Activated CD8-positive, alpha-beta memory T cell treated with anti-CD3 and anti-CD28 coated beads, Interleukin-2, amount 10 ng/mL, durations not matched to agents 7 days and 5 days (primary cell): Measurements from ENCODE around the gene SEPTIN1. TPM values are rescaled to one million over a fixed set of nuclear protein-coding genes. Genes with fewer than 3 reads are reported as not detected.

ENCODE experiments used
- ATAC-seq: fragments of 150-1000 bp; cut with Tn5 transposase; one replicate; pipeline ENCODE4 v1.10.0; 2021; ENCODE audit warnings: moderate library complexity
- CTCF ChIA-PET: fragments of 350-600 bp; sonication (Branson Sonifier 250); formaldehyde crosslinking; loops from one replicate; lab custom pipeline; 2021; ENCODE audit warnings: antibody characterized with exemption; lab: Charles Lee
- DNase-seq: peaks from one replicate; pipeline ENCODE4 v3.0.0-alpha.2; 2020
- H3K27ac Mint-ChIP-seq: one replicate; pipeline ENCODE4 v1.8.0; 2021; ENCODE audit warnings: mild to moderate bottlenecking, mixed read lengths
- H3K27me3 Mint-ChIP-seq: one replicate; pipeline ENCODE4 v1.8.0; 2021; ENCODE audit warnings: mixed read lengths
- H3K36me3 Mint-ChIP-seq: one replicate; pipeline ENCODE4 v1.8.0; 2021; ENCODE audit warnings: mild to moderate bottlenecking, mixed read lengths
- H3K4me1 Mint-ChIP-seq: one replicate; pipeline ENCODE4 v1.8.0; 2021; ENCODE audit warnings: mixed read lengths
- H3K4me3 Mint-ChIP-seq: one replicate; pipeline ENCODE4 v1.8.0; 2021; ENCODE audit warnings: mild to moderate bottlenecking, moderate library complexity, mixed read lengths
- H3K9me3 Mint-ChIP-seq: one replicate; pipeline ENCODE4 v1.8.0; 2022; ENCODE audit warnings: low read depth, mixed read lengths
- total RNA-seq, 2 experiments: library from RNA; stranded (reverse); gene quantifications; one replicate each; pipeline ENCODE4 v1.2.3, GENCODE V29; 2021

Gene SEPTIN1
- total RNA-seq, 2 experiments from 2014 or later: 259 to 278 TPM

GRCh38 chr16:30378236-30379157 is 3.9 kb downstream of the SEPTIN1 start:
- H3K36me3 Mint-ChIP-seq: peaks cover 19% of the 10 kb centered on the region

GRCh38 chr16:30377812-30378235 is 4.5 kb downstream of the SEPTIN1 start:
- Mint-ChIP-seq H3K4me1 (peaks cover 40% of the 10 kb centered on the region), H3K36me3 (peaks cover 19% of the 10 kb centered on the region), H3K9me3 (no peaks in the 10 kb centered on the region), H3K4me3 (peak overlapping the region; percentile 88), H3K27me3 (no peaks in the 10 kb centered on the region), H3K27ac (peak overlapping the region; percentile 100)
- CTCF ChIA-PET: interaction anchor here (0.6 to 1.3 kb wide), 6 partner anchors 22 to 248 kb away, joined by 3 to 9 read pairs (median 4); partner anchors contain the start of gene ZNF771
- ATAC-seq: peak; percentile 40
- DNase-seq: peak; percentile 93

More at GRCh38 chr16:30378236-30379157, 3.9 kb downstream of the SEPTIN1 start:
- ATAC-seq: peak; percentile 87
- H3K4me1 Mint-ChIP-seq: peaks cover 45% of the 10 kb centered on the region
- CTCF ChIA-PET: interaction anchor here (0.6 to 1.3 kb wide), 6 partner anchors 21 to 247 kb away, joined by 3 to 9 read pairs (median 4); partner anchors contain the start of gene ZNF771
- peak; percentile 99 for DNase-seq
- H3K4me3 Mint-ChIP-seq: peak overlapping the region; percentile 88
- H3K27me3 Mint-ChIP-seq: no peaks in the 10 kb centered on the region
- H3K27ac Mint-ChIP-seq: peak overlapping the region; percentile 100
- H3K9me3 Mint-ChIP-seq: no peaks in the 10 kb centered on the region

- CTCF ChIA-PET: interaction anchor here (0.7 to 1.3 kb wide), 4 partner anchors 23 to 234 kb away, joined by 3 to 9 read pairs (median 4); partner anchors contain the start of gene ZNF771
- DNase-seq: no peak
- no peak for ATAC-seq
- peak overlapping the region; percentile 88 for H3K4me3 Mint-ChIP-seq
- peaks cover 37% of the 10 kb centered on the region for H3K4me1 Mint-ChIP-seq
- no peaks in the 10 kb centered on the region for H3K9me3 Mint-ChIP-seq
- peak overlapping the region; percentile 100 for H3K27ac Mint-ChIP-seq
- peaks cover 19% of the 10 kb centered on the region for H3K36me3 Mint-ChIP-seq
- no peaks in the 10 kb centered on the region for H3K27me3 Mint-ChIP-seq
Measured at GRCh38 chr16:30377050-30377811, 5.1 kb downstream of the SEPTIN1 start.

GRCh38 chr16:30376461-30376902 is 5.9 kb downstream of the SEPTIN1 start:
- no peaks in the 10 kb centered on the region for H3K9me3 Mint-ChIP-seq
- H3K36me3 Mint-ChIP-seq: peaks cover 17% of the 10 kb centered on the region
- H3K4me3 Mint-ChIP-seq: no peak overlapping the region
- peak overlapping the region; percentile 100 for H3K27ac Mint-ChIP-seq
- CTCF ChIA-PET: no interaction called here
- H3K27me3 Mint-ChIP-seq: no peaks in the 10 kb centered on the region
- peaks cover 42% of the 10 kb centered on the region for H3K4me1 Mint-ChIP-seq
- no peak for ATAC-seq
- no peak for DNase-seq

- no peak for DNase-seq
- Mint-ChIP-seq H3K27me3 (no peaks in the 10 kb centered on the region), H3K36me3 (peaks cover 12% of the 10 kb centered on the region), H3K4me3 (no peak overlapping the region), H3K9me3 (no peaks in the 10 kb centered on the region), H3K4me1 (peaks cover 42% of the 10 kb centered on the region), H3K27ac (no peak overlapping the region)
- CTCF ChIA-PET: no interaction called here
- ATAC-seq: no peak
Measured at GRCh38 chr16:30375864-30376263, 6.5 kb downstream of the SEPTIN1 start.

GRCh38 chr16:30374538-30374937 is 7.8 kb downstream of the SEPTIN1 start, which contains the start of gene MYL11:
Gene MYL11 (plus strand): TSS chr16:30374802. CDS start chr16:30374858, 56 bp downstream.
- no peak for DNase-seq
- ATAC-seq: no peak
- Mint-ChIP-seq H3K27me3 (no peaks in the 10 kb centered on the region), H3K36me3 (peaks cover 8% of the 10 kb centered on the region), H3K27ac (no peak within 1 kb of the TSS), H3K4me1 (peaks cover 33% of the 10 kb centered on the region), H3K9me3 (no peaks in the 10 kb centered on the region), H3K4me3 (no peak within 1 kb of the TSS)
- CTCF ChIA-PET: no interaction called here

GRCh38 chr16:30372725-30373124 is 9.6 kb downstream of the SEPTIN1 start:
- no peaks in the 10 kb centered on the region for H3K9me3 Mint-ChIP-seq
- H3K27ac Mint-ChIP-seq: peak overlapping the region; percentile 22
- peaks cover 33% of the 10 kb centered on the region for H3K4me1 Mint-ChIP-seq
- H3K4me3 Mint-ChIP-seq: no peak overlapping the region
- DNase-seq: no peak
- peaks cover 12% of the 10 kb centered on the region for H3K36me3 Mint-ChIP-seq
- ATAC-seq: no peak
- H3K27me3 Mint-ChIP-seq: no peaks in the 10 kb centered on the region
- CTCF ChIA-PET: interaction anchor here (0.6 to 7.3 kb wide), 2 partner anchors 16 to 36 kb away, joined by 3 to 61 read pairs; partner anchors contain the start of gene ZNF771

GRCh38 chr16:30372038-30372712 is 10.2 kb downstream of the SEPTIN1 start:
- H3K4me3 Mint-ChIP-seq: peak overlapping the region; percentile 77
- peaks cover 15% of the 10 kb centered on the region for H3K36me3 Mint-ChIP-seq
- H3K9me3 Mint-ChIP-seq: no peaks in the 10 kb centered on the region
- no peaks in the 10 kb centered on the region for H3K27me3 Mint-ChIP-seq
- DNase-seq (no peak), ATAC-seq (no peak)
- peaks cover 33% of the 10 kb centered on the region for H3K4me1 Mint-ChIP-seq
- CTCF ChIA-PET: interaction anchor here (0.6 to 7.3 kb wide), 10 partner anchors 10 to 280 kb away, joined by 3 to 61 read pairs (median 6); partner anchors contain the start of genes CD2BP2, SEPTIN1 and ZNF771
- H3K27ac Mint-ChIP-seq: peak overlapping the region; percentile 94

- ATAC-seq (no peak), DNase-seq (no peak)
- Mint-ChIP-seq H3K9me3 (no peaks in the 10 kb centered on the region), H3K27ac (peak overlapping the region; percentile 94), H3K27me3 (no peaks in the 10 kb centered on the region), H3K4me3 (peak overlapping the region; percentile 77), H3K4me1 (peaks cover 38% of the 10 kb centered on the region), H3K36me3 (peaks cover 21% of the 10 kb centered on the region)
- CTCF ChIA-PET: interaction anchor here (0.8 to 7.3 kb wide), 20 partner anchors 9 to 289 kb away, joined by 3 to 61 read pairs (median 4); partner anchors contain the start of genes CD2BP2, DCTPP1, FBRS and SEPTIN1
Measured at GRCh38 chr16:30371248-30371816, 11.0 kb downstream of the SEPTIN1 start.

- peak; percentile 84 for ATAC-seq
- Mint-ChIP-seq H3K9me3 (no peaks in the 10 kb centered on the region), H3K4me3 (peak within 1 kb of the TSS; percentile 95), H3K4me1 (peaks cover 40% of the 10 kb centered on the region), H3K27me3 (no peaks in the 10 kb centered on the region), H3K27ac (peak within 1 kb of the TSS; percentile 94), H3K36me3 (peaks cover 23% of the 10 kb centered on the region)
- DNase-seq: peak; percentile 100
- CTCF ChIA-PET: interaction anchor here (0.8 to 7.3 kb wide), 19 partner anchors 8 to 289 kb away, joined by 3 to 61 read pairs (median 5); partner anchors contain the start of genes CD2BP2, DCTPP1, FBRS and SEPTIN1
Measured at GRCh38 chr16:30370456-30371247, 11.7 kb downstream of the SEPTIN1 start, which contains the start of gene TBC1D10B. Gene TBC1D10B (minus strand): TSS chr16:30370494. CDS start chr16:30370183, 311 bp downstream.

- CTCF ChIA-PET: interaction anchor here (1.0 to 7.3 kb wide), 8 partner anchors 16 to 184 kb away, joined by 3 to 61 read pairs (median 6); partner anchors contain the start of genes CD2BP2 and ZNF771
- Mint-ChIP-seq H3K27ac (peak overlapping the region; percentile 94), H3K36me3 (peaks cover 30% of the 10 kb centered on the region), H3K9me3 (no peaks in the 10 kb centered on the region), H3K4me1 (peaks cover 45% of the 10 kb centered on the region), H3K4me3 (peak overlapping the region; percentile 95), H3K27me3 (no peaks in the 10 kb centered on the region)
- ATAC-seq (peak; percentile 5), DNase-seq (no peak)
Measured at GRCh38 chr16:30369938-30370455, 12.4 kb downstream of the SEPTIN1 start.
